ENCODE results near the gene RBM11. TPM values are rescaled to one million over a fixed set of nuclear protein-coding genes. Genes with fewer than 3 reads are reported as not detected.

The RBM11 gene
- total RNA-seq, 1 experiment from 2014 or later = 1.7 TPM

DNA sequence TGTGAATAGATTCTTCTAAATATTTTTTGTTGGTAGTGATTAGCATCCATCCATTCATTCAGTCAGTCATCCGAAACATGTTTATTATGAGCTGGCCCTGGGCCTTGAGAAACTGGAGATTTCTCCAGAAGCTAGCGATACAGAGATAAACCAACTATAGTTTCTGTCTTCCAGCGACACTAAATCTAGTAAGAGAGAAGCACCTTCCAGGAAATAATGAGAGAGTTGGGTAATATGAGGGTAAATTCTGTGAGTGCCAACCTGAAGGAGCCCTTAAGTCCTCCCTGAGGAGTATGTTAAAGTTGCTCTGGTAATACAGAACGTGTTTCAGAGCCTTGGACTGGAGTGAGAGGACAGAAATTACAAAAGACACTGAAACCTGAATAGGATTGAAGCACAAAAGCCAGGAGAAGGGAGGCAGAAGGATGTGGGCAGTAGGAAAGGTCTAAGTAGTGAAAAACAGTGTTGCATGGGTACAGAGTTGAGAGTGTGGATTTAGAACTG is 59.8 kb downstream of the RBM11 start:
- WGBS (ENCODE audit: extremely low coverage, insufficient read length, low lambda C conversion rate) = no CpG with 5 or more reads among the region's 4 CpGs
- H3K4ac ChIP-seq (ENCODE audit: low read depth, low read length) = no peak overlapping the region
- H3K14ac ChIP-seq (ENCODE audit: insufficient read depth, low read length) = no peak overlapping the region
- no peaks in the 10 kb centered on the region for H3K79me1 ChIP-seq (ENCODE audit: insufficient read depth, low read depth, low read length, poor library complexity, severe bottlenecking)
- no peaks in the 10 kb centered on the region for H4K20me1 ChIP-seq (ENCODE audit: control insufficient read depth, insufficient read depth, insufficient read length)
- no peak overlapping the region for H2BK20ac ChIP-seq (ENCODE audit: low read depth, low read length, poor library complexity, severe bottlenecking)
- H3K9ac ChIP-seq (ENCODE audit: extremely low read depth, insufficient read length, low read length) = no peak overlapping the region
- no peak overlapping the region for H2AK5ac ChIP-seq (ENCODE audit: insufficient read length, low read length)
- no peaks in the 10 kb centered on the region for H3K27me3 Mint-ChIP-seq (ENCODE audit: low read depth)
- peaks cover 1% of the 10 kb centered on the region for H3K23me2 ChIP-seq (ENCODE audit: insufficient read length, low read depth, low read length, poor library complexity, severe bottlenecking)
- no peak for TF ChIP-seq CTCF (conservative IDR thresholded peaks at IDR 0.05)
- no peak overlapping the region for H3T11ph ChIP-seq (ENCODE audit: low read length)
- H3K27ac ChIP-seq (ENCODE audit: insufficient read length, low read depth, low read length) = no peak overlapping the region
- H3K36me3 Mint-ChIP-seq (ENCODE audit: insufficient read depth in 1 of 3, low read depth in 3 of 3) = no peaks in the 10 kb centered on the region
- no peaks in the 10 kb centered on the region for H3K27me3 ChIP-seq (ENCODE audit: insufficient read depth, low read length)
- H2BK12ac ChIP-seq (ENCODE audit: insufficient read length, low read depth, low read length) = no peak overlapping the region
- no peak overlapping the region for H3K23ac ChIP-seq (ENCODE audit: insufficient read length, low read depth, low read length)
- H2BK5ac ChIP-seq (ENCODE audit: insufficient read length, low read length) = no peak overlapping the region
- no peak overlapping the region for H3K4me2 ChIP-seq (ENCODE audit: insufficient read depth, insufficient read length, low read length)
- no peak overlapping the region for H3K27ac Mint-ChIP-seq
- H3K4me1 ChIP-seq (ENCODE audit: insufficient read depth, low read length) = no peaks in the 10 kb centered on the region
- H3K9me3 ChIP-seq (ENCODE audit: control insufficient read depth, low read depth, low read length) = no peaks in the 10 kb centered on the region
- no peak overlapping the region for H4K5ac ChIP-seq (ENCODE audit: insufficient read length, low read depth, low read length)
- peaks cover 5 to 13% of the 10 kb centered on the region in 2 experiments; a peak in 3 of 5 replicates for H3K9me3 Mint-ChIP-seq
- no peak overlapping the region for H3K4me3 Mint-ChIP-seq
- peaks cover 8 to 17% of the 10 kb centered on the region in 2 experiments for H3K4me1 Mint-ChIP-seq
- H4K8ac ChIP-seq (replicated peaks; ENCODE audit: insufficient read length, low read depth, low read length) = no peak overlapping the region
- H2BK15ac ChIP-seq (ENCODE audit: low read depth, low read length) = no peak overlapping the region
- no peaks in the 10 kb centered on the region for H3K79me2 ChIP-seq (ENCODE audit: insufficient read depth, low read length)
- no peak overlapping the region for H3K56ac ChIP-seq (ENCODE audit: insufficient read length, low read depth, low read length)
- no peak for DNase-seq
- no peak overlapping the region for H3K18ac ChIP-seq (ENCODE audit: insufficient read length, low read depth, low read length)
- no peak overlapping the region for H2AFZ ChIP-seq (ENCODE audit: low read length)
- H4K91ac ChIP-seq (ENCODE audit: insufficient read length, low read depth, low read length) = no peak overlapping the region
- no peak overlapping the region for H2BK120ac ChIP-seq (ENCODE audit: low read depth, low read length, poor library complexity, severe bottlenecking)

Other genes starting within 250 kb of the RBM11 start
- not detected in 2 replicates for gene LIPI, start 5.2 kb upstream of the RBM11 start, total RNA-seq (2021)
- 30.7 and 32.6 TPM in 2 replicates for gene HSPA13, start 167.0 kb downstream of the RBM11 start, total RNA-seq (2021)